Measurements from ENCODE around the gene IL17RE.

IL17RE gene

DNA sequence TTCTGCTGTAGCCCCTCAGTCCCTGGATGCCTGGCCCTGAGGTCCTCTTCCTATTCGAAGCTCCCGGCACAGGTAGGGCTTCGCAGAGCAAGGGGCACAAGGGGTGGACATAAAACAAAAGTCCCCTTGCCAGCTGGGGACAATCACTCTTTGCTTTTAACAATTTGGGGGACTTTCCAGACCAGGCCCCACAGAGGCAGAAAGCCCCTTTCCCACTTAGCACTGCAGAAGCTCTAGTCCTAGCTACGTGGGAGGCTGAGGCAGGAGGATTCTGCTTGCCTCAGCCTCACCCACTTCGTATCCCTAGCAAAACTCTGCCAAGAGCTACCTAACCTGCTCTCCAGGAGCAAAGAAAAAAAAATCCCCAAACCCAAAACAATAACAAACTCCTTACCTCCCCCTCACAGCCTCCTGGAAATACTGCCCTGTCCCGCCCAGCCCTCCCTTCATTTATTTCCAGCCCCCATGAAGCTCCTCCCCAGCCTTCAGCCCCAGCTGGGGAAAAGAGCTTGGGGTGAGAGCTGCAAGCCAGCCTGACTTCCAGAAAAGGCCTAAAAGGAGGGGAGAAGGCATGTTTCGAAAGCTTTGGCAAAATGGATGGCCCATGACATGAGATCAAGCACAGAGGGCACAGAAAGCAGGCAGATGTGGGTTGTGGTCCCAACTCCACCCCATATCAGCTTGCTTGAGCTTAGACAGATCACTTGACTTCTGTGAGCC, 22.7 kb upstream of the IL17RE start, which contains the start of gene CIDEC:
CIDEC (minus strand) TSS at position 424 of the 720 bp plus-strand sequence. CDS start 1,767 bp downstream, outside the sequence.
- no peak for ATAC-seq
- TF ChIP-seq, protein P1, sequence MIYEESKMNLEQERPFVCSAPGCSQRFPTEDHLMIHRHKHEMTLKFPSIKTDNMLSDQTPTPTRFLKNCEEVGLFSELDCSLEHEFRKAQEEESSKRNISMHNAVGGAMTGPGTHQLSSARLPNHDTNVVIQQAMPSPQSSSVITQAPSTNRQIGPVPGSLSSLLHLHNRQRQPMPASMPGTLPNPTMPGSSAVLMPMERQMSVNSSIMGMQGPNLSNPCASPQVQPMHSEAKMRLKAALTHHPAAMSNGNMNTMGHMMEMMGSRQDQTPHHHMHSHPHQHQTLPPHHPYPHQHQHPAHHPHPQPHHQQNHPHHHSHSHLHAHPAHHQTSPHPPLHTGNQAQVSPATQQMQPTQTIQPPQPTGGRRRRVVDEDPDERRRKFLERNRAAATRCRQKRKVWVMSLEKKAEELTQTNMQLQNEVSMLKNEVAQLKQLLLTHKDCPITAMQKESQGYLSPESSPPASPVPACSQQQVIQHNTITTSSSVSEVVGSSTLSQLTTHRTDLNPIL (CRISPR knock-in tag; IDR thresholded peaks at IDR 0.05; ENCODE audit: low read depth), result no peak
- no peak for TF ChIP-seq GLIS3 (CRISPR knock-in tag; IDR thresholded peaks at IDR 0.05)
- TF ChIP-seq TSHZ2 (CRISPR knock-in tag; IDR thresholded peaks at IDR 0.05), result no peak
- TF ChIP-seq PATZ1 (CRISPR knock-in tag; IDR thresholded peaks at IDR 0.05; ENCODE audit: borderline replicate concordance), result no peak

- no peak for ATAC-seq
- no peak for TF ChIP-seq TSHZ2 (CRISPR knock-in tag; IDR thresholded peaks at IDR 0.05)
- no peak for TF ChIP-seq ZFP30 (CRISPR knock-in tag; IDR thresholded peaks at IDR 0.05)
- no peak for TF ChIP-seq CSDC2 (CRISPR knock-in tag; IDR thresholded peaks at IDR 0.05)
- TF ChIP-seq ZFP3 (CRISPR knock-in tag; IDR thresholded peaks at IDR 0.05), result no peak
- TF ChIP-seq, protein P1 (CRISPR knock-in tag; IDR thresholded peaks at IDR 0.05; ENCODE audit: low read depth), result no peak
- TF ChIP-seq ZC3H10 (CRISPR knock-in tag; IDR thresholded peaks at IDR 0.05), result no peak
- TF ChIP-seq ZNF70 (CRISPR knock-in tag; IDR thresholded peaks at IDR 0.05), result no peak
- no peak for TF ChIP-seq TCF4 (CRISPR knock-in tag; IDR thresholded peaks at IDR 0.05; ENCODE audit: borderline replicate concordance)
- TF ChIP-seq TOX (CRISPR knock-in tag; IDR thresholded peaks at IDR 0.05; ENCODE audit: borderline replicate concordance), result no peak
Observed at GRCh38 chr3:9881441-9881840, 21.2 kb upstream of the IL17RE start.

DNA sequence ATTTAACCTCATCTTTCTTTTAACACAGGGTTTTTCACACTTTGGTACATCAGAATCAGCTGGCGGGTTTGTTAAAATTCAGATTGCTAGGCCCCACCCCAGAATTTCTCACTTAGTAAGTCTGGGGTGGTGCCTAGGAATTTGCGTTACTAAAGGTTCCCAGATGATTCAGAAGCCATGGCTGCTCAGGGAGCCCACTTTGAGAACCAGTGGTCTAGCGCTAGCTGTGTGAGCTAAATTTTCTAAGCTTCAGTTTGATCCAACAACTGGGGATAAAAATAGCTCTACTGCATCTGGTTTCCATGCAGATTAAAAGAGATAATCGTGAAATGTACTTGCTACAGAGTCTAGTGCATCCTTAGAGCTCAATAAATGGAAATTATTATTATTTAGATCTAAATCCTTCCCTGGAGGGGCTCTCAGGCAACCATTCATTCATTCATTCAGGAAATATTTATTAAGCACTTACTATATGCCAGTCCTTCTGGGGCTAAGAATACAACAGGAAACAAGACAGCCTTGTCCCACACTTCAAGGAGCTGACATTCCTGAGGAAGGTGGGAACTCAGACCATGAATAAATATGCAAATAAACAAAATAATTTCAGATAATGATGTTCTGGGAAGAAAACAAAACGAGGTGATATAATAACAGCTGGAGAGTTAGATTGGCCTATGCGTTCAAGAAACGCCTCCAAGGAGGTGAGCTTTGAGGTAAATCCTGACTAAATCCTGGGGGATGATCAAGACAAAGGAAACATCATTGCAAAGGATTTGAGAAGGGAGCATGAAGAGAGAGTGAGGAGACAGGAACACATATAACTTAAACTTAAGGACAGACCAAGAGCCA, 18.7 kb upstream of the IL17RE start:
- peak; percentile 42 for ATAC-seq

More for the DNA sequence above, 18.7 kb upstream of the IL17RE start:
- TF ChIP-seq ZC3H10 (CRISPR knock-in tag; IDR thresholded peaks at IDR 0.05) (no peak), ISL1 (CRISPR knock-in tag; IDR thresholded peaks at IDR 0.05) (no peak), CSDC2 (CRISPR knock-in tag; IDR thresholded peaks at IDR 0.05) (no peak), ESRRG (CRISPR knock-in tag; IDR thresholded peaks at IDR 0.05) (no peak), RARB (CRISPR knock-in tag; IDR thresholded peaks at IDR 0.05) (no peak), POU6F1 (CRISPR knock-in tag; IDR thresholded peaks at IDR 0.05; ENCODE audit: borderline replicate concordance, low read depth) (no peak), GLIS3 (CRISPR knock-in tag; IDR thresholded peaks at IDR 0.05) (no peak)
